ENCODE results near the gene ADCK2. TPM values are rescaled to one million over a fixed set of nuclear protein-coding genes. Genes with fewer than 3 reads are reported as not detected.

Gene ADCK2, protein sequence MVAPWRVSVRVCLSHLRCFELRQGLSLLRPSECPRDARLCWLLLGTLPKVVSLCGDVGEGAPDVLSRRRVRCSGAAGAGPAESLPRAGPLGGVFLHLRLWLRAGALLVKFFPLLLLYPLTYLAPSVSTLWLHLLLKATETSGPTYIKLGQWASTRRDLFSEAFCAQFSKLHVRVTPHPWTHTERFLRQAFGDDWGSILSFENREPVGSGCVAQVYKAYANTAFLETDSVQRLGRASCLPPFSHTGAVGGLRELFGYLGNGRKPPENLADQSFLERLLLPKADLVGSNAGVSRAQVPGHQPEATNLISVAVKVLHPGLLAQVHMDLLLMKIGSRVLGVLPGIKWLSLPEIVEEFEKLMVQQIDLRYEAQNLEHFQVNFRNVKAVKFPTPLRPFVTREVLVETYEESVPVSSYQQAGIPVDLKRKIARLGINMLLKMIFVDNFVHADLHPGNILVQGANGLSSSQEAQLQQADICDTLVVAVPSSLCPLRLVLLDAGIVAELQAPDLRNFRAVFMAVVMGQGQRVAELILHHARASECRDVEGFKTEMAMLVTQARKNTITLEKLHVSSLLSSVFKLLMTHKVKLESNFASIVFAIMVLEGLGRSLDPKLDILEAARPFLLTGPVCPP
- 17.5 and 20.1 TPM in 2 replicates for total RNA-seq (2013; cell fraction: nucleolus; rRNA removed)
- 18.1 and 18.7 TPM in 2 replicates for total RNA-seq (2014; rRNA removed)
- total RNA-seq (2014; rRNA removed; fragmentation: Illumina TruSeq; extraction: Trizol), result 14.8 and 15.3 TPM in 2 replicates
- total RNA-seq (2021), result 19.4 and 20.1 TPM in 2 replicates
- polyA plus RNA-seq (2011; ENCODE audit: low read depth), result 6.8 TPM
- polyA plus RNA-seq (2011; rRNA removed), result 9.9 and 13.8 TPM in 2 replicates
- polyA plus RNA-seq (2011; cell fraction: cytosol; rRNA removed), result 12.5 and 15.9 TPM in 2 replicates
- polyA plus RNA-seq (2011; cell fraction: nucleus; rRNA removed), result 9.0 and 10.0 TPM in 2 replicates
- polyA plus RNA-seq (2012), result 11.7 and 14.9 TPM in 2 replicates
- polyA plus RNA-seq (2014; fragmentation: Illumina TruSeq; extraction: Trizol), result 8.0 and 9.7 TPM in 2 replicates
- polyA plus RNA-seq (2014; fragmentation: Nextera tagmentation; extraction: Ambion mirVana), result 1 to 10 TPM in 1 of 2 experiments, under 1 TPM in 1; 0.52 to 2.2 TPM
- 14.1 and 14.7 TPM in 2 replicates for polyA plus RNA-seq (2014; rRNA removed)
- polyA plus RNA-seq (2016; fragmentation: Nextera tagmentation; extraction: Ambion mirVana), result 10 to 100 TPM in 1 of 2 experiments, 1 to 10 TPM in 1; 9.0 to 12.4 TPM
- 15.9 and 24.4 TPM in 2 replicates for polyA minus RNA-seq (2011; rRNA and poly(A)+ RNA removed)
- polyA minus RNA-seq (2011; cell fraction: cytosol; rRNA and poly(A)+ RNA removed), result 5.7 and 7.0 TPM in 2 replicates
- polyA minus RNA-seq (2011; cell fraction: nucleus; rRNA and poly(A)+ RNA removed), result 5.9 and 8.1 TPM in 2 replicates
- percentile 50 among the genes with signal in this experiment for Bru-seq, nascent RNA
- percentile 52 among the genes with signal in this experiment for BruChase-seq, experiment 1, labeled RNA remaining after a 6-hour chase
- BruChase-seq, experiment 2, labeled RNA remaining after a 2-hour chase, result percentile 51 among the genes with signal in this experiment
- long read RNA-seq, experiment 1, partial matches to known transcripts, result 0 of 7 reads
- long read RNA-seq, experiment 1, other reads (novel, unspliced or antisense), result 3 of 7 reads
- long read RNA-seq, experiment 2, transcript ADCK2-201 (8 exons, 2,377 nt), result major isoform, 8 of 11 reads
- long read RNA-seq, experiment 2, partial matches to known transcripts, result 0 of 11 reads
- long read RNA-seq, experiment 2, other reads (novel, unspliced or antisense), result 3 of 11 reads

DNA sequence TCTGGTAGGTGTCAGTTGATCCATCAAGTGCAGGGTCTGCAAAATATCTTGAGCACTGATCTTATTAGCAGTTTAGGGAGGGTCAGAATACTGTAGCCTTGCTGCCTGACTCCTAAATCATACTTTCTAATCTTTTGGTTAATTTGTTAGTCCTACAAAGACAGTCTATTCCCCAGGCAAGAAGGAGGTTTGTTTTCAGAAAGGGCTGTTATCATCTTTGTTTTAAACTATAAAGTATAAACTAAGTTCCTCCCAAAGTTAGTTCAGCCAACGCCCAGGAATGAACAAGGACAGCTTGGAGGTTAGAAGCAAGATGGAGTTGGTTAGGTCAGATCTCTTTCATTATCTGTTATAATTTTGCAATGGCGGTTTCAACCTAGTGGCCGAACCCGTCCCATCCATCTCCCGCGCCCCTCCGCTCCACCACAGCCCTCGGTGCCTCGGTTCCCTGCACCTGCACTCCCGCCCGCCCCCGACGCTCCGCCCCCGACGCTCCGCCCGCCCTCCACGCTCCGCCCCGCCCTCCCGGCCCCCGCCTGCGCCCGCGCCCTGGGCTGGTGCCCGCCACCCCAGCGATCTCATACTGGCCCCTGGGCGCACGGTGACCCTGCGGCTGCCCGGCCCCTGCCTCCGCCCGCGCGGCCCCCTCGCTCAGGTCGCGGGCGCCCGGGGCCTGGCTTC is at the start of gene ADCK2:
Gene ADCK2, plus strand, starts transcription at position 564 of the 681 bp plus-strand sequence. CDS start 386 bp downstream, outside the sequence.
- ChIA-PET POLR2A (interaction anchor here (1.4 kb wide), 1 partner anchor 14 kb away, joined by 3 read pairs; no protein-coding TSS in a partner anchor), CTCF (interaction anchor here (4.6 to 5.6 kb wide), 2 partner anchors 138 to 340 kb away, joined by 46 to 88 read pairs; partner anchors contain the start of gene MRPS33)
- intact Hi-C loops (cut with micrococcal nuclease; ENCODE audit: unreplicated experiment), result no loop called here

More for the DNA sequence above, at the start of gene ADCK2:
- FAIRE-seq (no peak), ATAC-seq (peak; percentile 64), DNase-seq (ENCODE audit: low read depth, low spot score) (no peak)
- Histone ChIP-seq H4K20me1 (ENCODE audit: control insufficient read depth, insufficient read depth) (no peaks in the 10 kb centered on the region), H3K4me2 (ENCODE audit: control insufficient read depth, insufficient read depth) (peak within 1 kb of the TSS; percentile 98), H3K9ac (ENCODE audit: control insufficient read depth, insufficient read depth, low read length) (peak within 1 kb of the TSS; percentile 76), H2AFZ (ENCODE audit: control insufficient read depth, low read depth, low read length) (peak within 1 kb of the TSS; percentile 86), H3K4me3 (peak within 1 kb of the TSS; percentile 82), H3K79me2 (ENCODE audit: control insufficient read depth, insufficient read depth, low read length) (no peaks in the 10 kb centered on the region; the same call in 1 of the 2 replicates), H3K27me3 (replicated peaks in 1 of 2; ENCODE audit: control insufficient read depth in 2 of 2, insufficient read depth in 2 of 2, low read length in 1 of 2) (no peaks in the 10 kb centered on the region), H3K27ac (ENCODE audit: control insufficient read depth, insufficient read depth) (peak within 1 kb of the TSS; percentile 65), H3K36me3 (ENCODE audit: control insufficient read depth in 2 of 2, insufficient read depth in 2 of 2, low read length in 1 of 2) (no peaks in the 10 kb centered on the region), H3K9me3 (replicated peaks; ENCODE audit: control insufficient read depth, insufficient read depth, low read length) (no peaks in the 10 kb centered on the region), H3K4me1 (ENCODE audit: control insufficient read depth, insufficient read depth, low read length) (peaks cover 39% of the 10 kb centered on the region)
- SMC1A ChIA-PET (ENCODE audit: uncharacterized antibody, unreplicated experiment), result interaction anchor here (4.8 kb wide), 1 partner anchor 139 kb away, joined by 33 read pairs; no protein-coding TSS in a partner anchor
- in situ Hi-C loops (cut with MboI), result loop anchor here (10.0 kb wide), 1 partner anchor 342 kb away; the partner anchor contains the start of gene MRPS33
- WGBS (ENCODE audit: insufficient coverage, insufficient replicate concordance, low lambda C conversion rate, missing lambda C conversion rate), result 3% methylated on average over 10 of the region's 41 CpGs
- RAD21 ChIA-PET (ENCODE audit: unreplicated experiment), result interaction anchor here (1.0 kb wide), 1 partner anchor 155 kb away, joined by 3 read pairs; no protein-coding TSS in a partner anchor
- TF ChIP-seq JUNB (IDR thresholded peaks at IDR 0.05) (no peak), EGR1 (IDR thresholded peaks at IDR 0.05; ENCODE audit: borderline replicate concordance in 1 of 2, low read depth in 2 of 2, low read length in 2 of 2) (0 out of 3 replicates have a peak, but pooled peaks of 1 of the 2 experiments have one; percentile 32), SREBF2 (IDR thresholded peaks at IDR 0.05; ENCODE audit: low read length) (no peak), SRF (IDR thresholded peaks at IDR 0.05; ENCODE audit: low read depth in 2 of 2, low read length in 2 of 2) (no peak)
- TF ChIP-seq, protein P1, sequence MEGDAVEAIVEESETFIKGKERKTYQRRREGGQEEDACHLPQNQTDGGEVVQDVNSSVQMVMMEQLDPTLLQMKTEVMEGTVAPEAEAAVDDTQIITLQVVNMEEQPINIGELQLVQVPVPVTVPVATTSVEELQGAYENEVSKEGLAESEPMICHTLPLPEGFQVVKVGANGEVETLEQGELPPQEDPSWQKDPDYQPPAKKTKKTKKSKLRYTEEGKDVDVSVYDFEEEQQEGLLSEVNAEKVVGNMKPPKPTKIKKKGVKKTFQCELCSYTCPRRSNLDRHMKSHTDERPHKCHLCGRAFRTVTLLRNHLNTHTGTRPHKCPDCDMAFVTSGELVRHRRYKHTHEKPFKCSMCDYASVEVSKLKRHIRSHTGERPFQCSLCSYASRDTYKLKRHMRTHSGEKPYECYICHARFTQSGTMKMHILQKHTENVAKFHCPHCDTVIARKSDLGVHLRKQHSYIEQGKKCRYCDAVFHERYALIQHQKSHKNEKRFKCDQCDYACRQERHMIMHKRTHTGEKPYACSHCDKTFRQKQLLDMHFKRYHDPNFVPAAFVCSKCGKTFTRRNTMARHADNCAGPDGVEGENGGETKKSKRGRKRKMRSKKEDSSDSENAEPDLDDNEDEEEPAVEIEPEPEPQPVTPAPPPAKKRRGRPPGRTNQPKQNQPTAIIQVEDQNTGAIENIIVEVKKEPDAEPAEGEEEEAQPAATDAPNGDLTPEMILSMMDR (IDR thresholded peaks at IDR 0.05 in 2 of 3, conservative IDR thresholded peaks at IDR 0.05 in 1 of 3; ENCODE audit: control insufficient read depth in 2 of 3, extremely low read depth in 1 of 3, insufficient read depth in 1 of 3, low read depth in 3 of 3, low read length in 3 of 3), result no peak
- BruUV-seq (replicated peaks), result no TSS peak

All from GM12878 (cell line).